OCI-LY7 (cell line): ENCODE results near the gene TMEM244. TPM values are rescaled to one million over a fixed set of nuclear protein-coding genes. Genes with fewer than 3 reads are reported as not detected.

ENCODE experiments used
- BruUV-seq: library from RNA; stranded (reverse); fragments of 400-500 nt; replicated peaks from 2 replicates; lab custom pipeline; 2021; lab: Mats Ljungman, UMichigan
- CTCF ChIA-PET: fragments of 300-600 bp; sonication (Branson Sonifier 250); formaldehyde crosslinking; loops from one replicate; lab custom pipeline; 2022; ENCODE audit warnings: antibody characterized with exemption; ENCODE audit not compliant: unreplicated experiment; lab: Charles Lee
- POLR2A ChIA-PET: fragments of 300-600 bp; sonication (Branson Sonifier 250); formaldehyde crosslinking; loops from one replicate; lab custom pipeline; 2022; ENCODE audit warnings: antibody characterized with exemption; lab: Charles Lee
- DNase-seq: peaks from one replicate; pipeline ENCODE4 v3.0.0-alpha.2; 2015; ENCODE audit warnings: low spot score
- H2AFZ ChIP-seq: fragments of 200-600 bp; sonication (generic), shearing (Covaris generic); 2 replicates; pipeline ENCODE4 v1.6.1; 2014; ENCODE audit warnings: mild to moderate bottlenecking, antibody characterized with exemption, low read length, moderate library complexity
- H3K27ac ChIP-seq: fragments of 200-600 bp; sonication (generic); 2 replicates; pipeline ENCODE4 v1.5.1; 2014; ENCODE audit warnings: mixed run types, low read depth, mild to moderate bottlenecking, moderate library complexity, low read length, inconsistent platforms; ENCODE audit not compliant: poor library complexity, severe bottlenecking
- H3K36me3 ChIP-seq: fragments of 200-600 bp; sonication (generic); 2 replicates; pipeline ENCODE4 v1.6.1; 2014; ENCODE audit warnings: mild to moderate bottlenecking, antibody characterized with exemption, low read length, moderate library complexity, mixed read lengths; ENCODE audit not compliant: insufficient read depth
- H3K4me1 ChIP-seq: fragments of 200-600 bp; sonication (generic); 2 replicates; pipeline ENCODE4 v1.5.1; 2014; ENCODE audit warnings: mild to moderate bottlenecking, low read length; ENCODE audit not compliant: insufficient read depth, poor library complexity, severe bottlenecking
- H3K4me2 ChIP-seq: fragments of 200-600 bp; sonication (generic); 2 replicates; pipeline ENCODE4 v1.6.1; 2014; ENCODE audit warnings: mild to moderate bottlenecking, low read length
- H3K4me3 ChIP-seq: fragments of 200-600 bp; sonication (generic); 2 replicates; pipeline ENCODE4 v1.5.1; 2014; ENCODE audit warnings: mild to moderate bottlenecking, low read depth, low read length; ENCODE audit not compliant: poor library complexity, severe bottlenecking
- H3K79me2 ChIP-seq: fragments of 200-600 bp; sonication (generic); 2 replicates; pipeline ENCODE4 v1.6.1; 2016; ENCODE audit warnings: low read depth, mild to moderate bottlenecking, low read length, moderate library complexity, mixed read lengths; ENCODE audit not compliant: insufficient read depth
- H3K9me2 ChIP-seq: fragments of 200-600 bp; sonication (generic); 2 replicates; pipeline ENCODE4 v1.6.1; 2016; ENCODE audit warnings: mild to moderate bottlenecking, low read length, mixed read lengths; ENCODE audit not compliant: insufficient read depth
- H3K9me3 ChIP-seq: fragments of 200-600 bp; sonication (generic); 2 replicates; pipeline ENCODE4 v1.6.1; 2014; ENCODE audit warnings: mild to moderate bottlenecking, mixed run types, low read length, mixed read lengths
- H4K20me1 ChIP-seq: fragments of 200-600 bp; sonication (generic); 2 replicates; pipeline ENCODE4 v1.6.1; 2014; ENCODE audit warnings: mild to moderate bottlenecking, antibody characterized with exemption, low read length, moderate library complexity, mixed read lengths; ENCODE audit not compliant: insufficient read depth
- EZH2phosphoT487 ChIP-seq: fragments of 200-600 bp; sonication (generic); IDR thresholded peaks from 2 replicates; pipeline ENCODE4 v1.6.1; 2018; ENCODE audit warnings: low read depth, borderline replicate concordance, mild to moderate bottlenecking, mixed run types, antibody characterized with exemption, low read length, moderate library complexity, mixed read lengths
- intact Hi-C: fragments of 100-400 bp; cut with micrococcal nuclease; formaldehyde crosslinking; loops from one replicate; pipeline ENCODE4 v1.10.0; 2022; ENCODE audit not compliant: unreplicated experiment
- total RNA-seq, 2 experiments: library from RNA; depleted of rRNA in 1 of 2; stranded (reverse); fragments of >200 nt in 1 of 2; shearing (Covaris generic) in 1 of 2; gene quantifications; 2 replicates each; pipeline ENCODE4 v1.2.3, GENCODE V29; 2014 to 2022
- TF ChIP-seq, protein P1 (sequence below): fragments of 200-600 bp; sonication (generic); conservative IDR thresholded peaks from 2 replicates; pipeline ENCODE4 v1.5.1; 2014; ENCODE audit warnings: mild to moderate bottlenecking, antibody characterized with exemption, low read length, moderate library complexity, mixed read lengths

Gene TMEM244
- total RNA-seq, 2 experiments from 2014 or later: not detected

GRCh38 chr6:129895692-129896091 is 34.6 kb upstream of the TMEM244 start:
- Histone ChIP-seq H3K36me3 (no peaks in the 10 kb centered on the region), H3K4me3 (no peak overlapping the region), H3K27ac (no peak overlapping the region), H3K79me2 (no peaks in the 10 kb centered on the region), H2AFZ (no peak overlapping the region), H3K4me1 (no peaks in the 10 kb centered on the region), H3K4me2 (no peak overlapping the region), H3K9me3 (no peaks in the 10 kb centered on the region), H3K9me2 (no peaks in the 10 kb centered on the region), H4K20me1 (no peaks in the 10 kb centered on the region)
- POLR2A ChIA-PET: interaction anchor here (0.6 kb wide), 1 partner anchor 12 kb away, joined by 7 read pairs; no protein-coding TSS in a partner anchor
- CTCF ChIA-PET: no interaction called here
- DNase-seq: no peak
- no TSS peak for BruUV-seq
- TF ChIP-seq, protein P1, sequence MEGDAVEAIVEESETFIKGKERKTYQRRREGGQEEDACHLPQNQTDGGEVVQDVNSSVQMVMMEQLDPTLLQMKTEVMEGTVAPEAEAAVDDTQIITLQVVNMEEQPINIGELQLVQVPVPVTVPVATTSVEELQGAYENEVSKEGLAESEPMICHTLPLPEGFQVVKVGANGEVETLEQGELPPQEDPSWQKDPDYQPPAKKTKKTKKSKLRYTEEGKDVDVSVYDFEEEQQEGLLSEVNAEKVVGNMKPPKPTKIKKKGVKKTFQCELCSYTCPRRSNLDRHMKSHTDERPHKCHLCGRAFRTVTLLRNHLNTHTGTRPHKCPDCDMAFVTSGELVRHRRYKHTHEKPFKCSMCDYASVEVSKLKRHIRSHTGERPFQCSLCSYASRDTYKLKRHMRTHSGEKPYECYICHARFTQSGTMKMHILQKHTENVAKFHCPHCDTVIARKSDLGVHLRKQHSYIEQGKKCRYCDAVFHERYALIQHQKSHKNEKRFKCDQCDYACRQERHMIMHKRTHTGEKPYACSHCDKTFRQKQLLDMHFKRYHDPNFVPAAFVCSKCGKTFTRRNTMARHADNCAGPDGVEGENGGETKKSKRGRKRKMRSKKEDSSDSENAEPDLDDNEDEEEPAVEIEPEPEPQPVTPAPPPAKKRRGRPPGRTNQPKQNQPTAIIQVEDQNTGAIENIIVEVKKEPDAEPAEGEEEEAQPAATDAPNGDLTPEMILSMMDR: no peak
- intact Hi-C loops: no loop called here

- no peaks in the 10 kb centered on the region for H3K4me1 ChIP-seq
- no peaks in the 10 kb centered on the region for H3K9me2 ChIP-seq
- H3K79me2 ChIP-seq: no peaks in the 10 kb centered on the region
- H3K9me3 ChIP-seq: no peaks in the 10 kb centered on the region
- no peaks in the 10 kb centered on the region for H3K36me3 ChIP-seq
- no peak for DNase-seq
- BruUV-seq: no TSS peak
- no peak overlapping the region for H3K4me3 ChIP-seq
- H3K4me2 ChIP-seq: no peak overlapping the region
- ChIA-PET POLR2A (no interaction called here), CTCF (no interaction called here)
- intact Hi-C loops: no loop called here
- no peak overlapping the region for H2AFZ ChIP-seq
- H3K27ac ChIP-seq: no peak overlapping the region
- H4K20me1 ChIP-seq: no peaks in the 10 kb centered on the region
- TF ChIP-seq, protein P1: no peak
- TF ChIP-seq EZH2phosphoT487: no peak
Observed at GRCh38 chr6:129894921-129895320, 33.8 kb upstream of the TMEM244 start.

DNA sequence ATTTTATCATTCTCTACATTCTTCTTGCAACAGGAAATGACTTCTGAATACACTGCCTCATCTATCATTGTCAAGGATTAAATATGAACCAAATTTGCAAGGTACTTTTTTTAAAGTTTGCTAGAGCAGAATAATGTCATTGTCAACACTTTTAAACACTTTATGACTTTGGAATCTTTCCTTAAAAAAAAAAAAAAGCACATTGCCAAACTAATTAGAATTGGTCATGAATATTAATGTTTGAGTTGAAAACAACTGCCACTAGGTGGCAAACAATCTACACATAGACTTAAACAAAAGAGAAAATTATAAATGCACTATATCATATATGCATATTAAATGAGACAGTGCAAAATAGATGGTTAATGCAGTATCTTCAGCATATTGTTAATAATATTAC is 32.5 kb upstream of the TMEM244 start:
- no peaks in the 10 kb centered on the region for H3K9me2 ChIP-seq
- no peaks in the 10 kb centered on the region for H3K79me2 ChIP-seq
- CTCF ChIA-PET: no interaction called here
- no peak overlapping the region for H3K4me2 ChIP-seq
- peak; percentile 14 for DNase-seq
- no peaks in the 10 kb centered on the region for H3K9me3 ChIP-seq
- POLR2A ChIA-PET: no interaction called here
- no TSS peak for BruUV-seq
- H2AFZ ChIP-seq: no peak overlapping the region
- no peak for TF ChIP-seq EZH2phosphoT487
- TF ChIP-seq, protein P1: peak; percentile 73
- intact Hi-C loops: loop anchor here (2.0 kb wide), 1 partner anchor 127 kb away; no protein-coding TSS in a partner anchor
- H4K20me1 ChIP-seq: no peaks in the 10 kb centered on the region
- H3K36me3 ChIP-seq: no peaks in the 10 kb centered on the region
- no peaks in the 10 kb centered on the region for H3K4me1 ChIP-seq
- no peak overlapping the region for H3K4me3 ChIP-seq
- H3K27ac ChIP-seq: no peak overlapping the region
